Stomach (tissue), 9 donors: Measurements from ENCODE around the gene FNBP1L. TPM values are rescaled to one million over a fixed set of nuclear protein-coding genes. Genes with fewer than 3 reads are reported as not detected.
A peak's percentile ranks its signal among the peaks of the same experiment; 100 is the strongest.

Experiments
- DNase-seq, 2 donors: peaks; one replicate each; pipeline versions ENCODE4 v3.0.0 to v3.0.0-alpha.2; 2013 to 2019
- H3K27ac ChIP-seq, 5 donors: fragments of 200-600 bp in 4 of 5; sonication (generic) in 4 of 5; one replicate each; pipeline ENCODE4 v1.5.1; 2013 to 2019; ENCODE audit warnings: mild to moderate bottlenecking in 1 of 5, moderate library complexity in 1 of 5
- H3K27me3 ChIP-seq, 3 donors: fragments of 200-600 bp; sonication (generic); one replicate each; pipeline ENCODE4 v1.5.1; 2017 to 2019; ENCODE audit warnings: mixed run types in 1 of 3
- H3K36me3 ChIP-seq, 4 donors: fragments of 200-600 bp; sonication (generic); 1 replicate in 3 of 4; 2 replicates in 1 of 4; pipeline ENCODE4 v1.5.1; 2016 to 2019
- H3K4me1 ChIP-seq, 4 donors: fragments of 200-600 bp; sonication (generic); one replicate each; pipeline ENCODE4 v1.5.1; 2016 to 2019
- H3K4me3 ChIP-seq, 4 donors: fragments of 200-600 bp; sonication (generic) in 3 of 4; one replicate each; pipeline ENCODE4 v1.5.1; 2016 to 2019; ENCODE audit warnings: mild to moderate bottlenecking in 1 of 4
- H3K9me3 ChIP-seq, 4 donors: fragments of 200-600 bp; sonication (generic); one replicate each; pipeline ENCODE4 v1.5.1; 2016 to 2019
- EP300 ChIP-seq: sonication (generic); formaldehyde crosslinking; IDR thresholded peaks from one replicate; pipeline ENCODE4 v1.6.1; 2017; ENCODE audit warnings: antibody characterized with exemption
- POLR2A ChIP-seq, 4 donors: fragments of 450-650 bp; IDR thresholded peaks; one replicate each; pipeline ENCODE4 v1.6.1; 2016; ENCODE audit warnings: antibody characterized with exemption in 4 of 4, control low read depth in 2 of 4, mild to moderate bottlenecking in 1 of 4, moderate library complexity in 1 of 4
- POLR2AphosphoS5 ChIP-seq, 3 donors: sonication (generic); formaldehyde crosslinking; IDR thresholded peaks; one replicate each; pipeline ENCODE4 v1.6.1; 2016; ENCODE audit warnings: antibody characterized with exemption in 3 of 3
- WGBS, 5 donors: extraction: QIAGEN DNeasy Blood & Tissue Kit in 3 of 5; methylation state at CpG; one replicate each; pipeline versions ENCODE4 v1.1.5 to v1.1.7; 2013 to 2018; 5-methylcytosine and 5-hydroxymethylcytosine counted together
- intact Hi-C: fragments of 100-400 bp; cut with DNase I; formaldehyde crosslinking; loops from one replicate; pipeline ENCODE4 v1.15.1; 2023; ENCODE audit warnings: low total_unique reads
- polyA plus RNA-seq, 3 donors: library from polyadenylated mRNA; stranded (reverse); fragments of 200-250 nt; gene quantifications; one replicate each; pipeline ENCODE4 v1.2.3, GENCODE V29; 2013
- total RNA-seq, 5 donors: library from RNA; depleted of rRNA; stranded (reverse); fragments of >200 nt; gene quantifications; one replicate each; pipeline versions ENCODE4 v1.1.0 to v1.2.3, GENCODE V29; 2014 to 2016
- TF ChIP-seq, protein P1 (sequence below), 7 experiments: fragments of 450-650 bp in 4 of 7; fragments of 200-600 bp in 3 of 7; sonication (generic) in 3 of 7; IDR thresholded peaks; one replicate each; pipeline ENCODE4 v1.5.1; 2016 to 2019; ENCODE audit warnings: antibody characterized with exemption in 7 of 7, control low read depth in 2 of 7, mild to moderate bottlenecking in 1 of 7
- donor health status: healthy with polysubstance abuse.
- donor health status: Bipolar disorder and iron deficiency.
- donor health status: healthy.

FNBP1L gene
- total and polyA plus RNA-seq, 8 donors: 9.2 to 74.0 (median 29.2) TPM

DNA sequence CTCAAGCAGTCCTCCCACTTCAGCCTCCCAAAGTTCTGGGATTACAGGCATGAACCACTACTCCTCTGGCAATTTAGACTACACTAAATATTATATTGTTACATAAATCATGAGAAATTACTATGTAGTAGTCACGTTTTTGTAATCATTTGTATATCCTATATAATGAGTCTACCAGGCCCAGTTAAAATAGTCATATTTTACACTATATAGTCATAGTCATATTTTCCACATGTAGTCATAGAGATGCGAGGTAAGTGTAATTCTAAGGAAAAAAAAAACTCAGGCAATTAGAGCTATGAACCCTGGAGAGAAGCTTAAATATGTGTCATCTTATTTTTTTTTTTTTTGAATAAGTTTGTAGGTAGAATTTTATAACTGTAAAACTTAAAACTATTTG lies 90.0 kb downstream of the FNBP1L start:
- H3K27me3 ChIP-seq: no peaks in the 10 kb centered on the region
- TF ChIP-seq, protein P1, sequence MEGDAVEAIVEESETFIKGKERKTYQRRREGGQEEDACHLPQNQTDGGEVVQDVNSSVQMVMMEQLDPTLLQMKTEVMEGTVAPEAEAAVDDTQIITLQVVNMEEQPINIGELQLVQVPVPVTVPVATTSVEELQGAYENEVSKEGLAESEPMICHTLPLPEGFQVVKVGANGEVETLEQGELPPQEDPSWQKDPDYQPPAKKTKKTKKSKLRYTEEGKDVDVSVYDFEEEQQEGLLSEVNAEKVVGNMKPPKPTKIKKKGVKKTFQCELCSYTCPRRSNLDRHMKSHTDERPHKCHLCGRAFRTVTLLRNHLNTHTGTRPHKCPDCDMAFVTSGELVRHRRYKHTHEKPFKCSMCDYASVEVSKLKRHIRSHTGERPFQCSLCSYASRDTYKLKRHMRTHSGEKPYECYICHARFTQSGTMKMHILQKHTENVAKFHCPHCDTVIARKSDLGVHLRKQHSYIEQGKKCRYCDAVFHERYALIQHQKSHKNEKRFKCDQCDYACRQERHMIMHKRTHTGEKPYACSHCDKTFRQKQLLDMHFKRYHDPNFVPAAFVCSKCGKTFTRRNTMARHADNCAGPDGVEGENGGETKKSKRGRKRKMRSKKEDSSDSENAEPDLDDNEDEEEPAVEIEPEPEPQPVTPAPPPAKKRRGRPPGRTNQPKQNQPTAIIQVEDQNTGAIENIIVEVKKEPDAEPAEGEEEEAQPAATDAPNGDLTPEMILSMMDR (IDR thresholded peaks at IDR 0.05): no peak
- no peak for TF ChIP-seq POLR2AphosphoS5 (IDR thresholded peaks at IDR 0.05)
- no peak for TF ChIP-seq POLR2A (IDR thresholded peaks at IDR 0.05)
- TF ChIP-seq EP300: no peak
- WGBS, 5 donors: 61 to 81% (median 71%) methylated on average over 2 of the region's 2 CpGs
- peaks cover 0 to 3% (median 1%) of the 10 kb centered on the region in 4 donors for H3K36me3 ChIP-seq
- no peak overlapping the region for H3K27ac ChIP-seq
- no peaks in the 10 kb centered on the region for H3K4me1 ChIP-seq
- intact Hi-C loops: no loop called here
- DNase-seq: no peak
- no peak overlapping the region for H3K4me3 ChIP-seq
- no peaks in the 10 kb centered on the region for H3K9me3 ChIP-seq

DNA sequence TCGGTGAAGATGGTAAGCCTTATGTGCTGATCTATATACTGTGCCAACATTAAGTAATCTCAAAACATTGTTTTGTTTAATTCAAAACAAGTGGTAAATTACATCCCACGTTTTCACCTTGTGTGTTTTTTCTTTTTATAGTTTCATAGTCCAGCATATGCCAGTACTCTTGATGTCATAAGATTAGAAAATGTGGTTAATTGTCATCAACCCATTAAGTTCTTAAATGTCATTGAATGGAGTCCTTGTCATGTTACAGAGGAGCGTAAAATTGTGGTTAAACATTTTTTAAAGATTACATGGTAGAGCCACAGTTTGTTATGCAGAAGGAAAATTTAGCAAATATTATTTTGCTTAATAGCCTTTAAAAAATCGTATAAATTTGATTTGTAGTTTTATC lies 93.1 kb downstream of the FNBP1L start:
- Histone ChIP-seq H3K27ac (no peak overlapping the region), H3K27me3 (no peaks in the 10 kb centered on the region), H3K4me3 (no peak overlapping the region), H3K4me1 (no peaks in the 10 kb centered on the region), H3K9me3 (no peaks in the 10 kb centered on the region), H3K36me3 (peaks cover 0 to 8% (median 3%) of the 10 kb centered on the region in 4 donors)
- intact Hi-C loops: no loop called here
- TF ChIP-seq, protein P1 (IDR thresholded peaks at IDR 0.05): no peak
- TF ChIP-seq EP300 (no peak), POLR2AphosphoS5 (IDR thresholded peaks at IDR 0.05) (no peak), POLR2A (IDR thresholded peaks at IDR 0.05) (no peak)
- DNase-seq: no peak
- WGBS, 5 donors: 78 to 82% (median 82%) methylated on average over 4 of the region's 4 CpGs

DNA sequence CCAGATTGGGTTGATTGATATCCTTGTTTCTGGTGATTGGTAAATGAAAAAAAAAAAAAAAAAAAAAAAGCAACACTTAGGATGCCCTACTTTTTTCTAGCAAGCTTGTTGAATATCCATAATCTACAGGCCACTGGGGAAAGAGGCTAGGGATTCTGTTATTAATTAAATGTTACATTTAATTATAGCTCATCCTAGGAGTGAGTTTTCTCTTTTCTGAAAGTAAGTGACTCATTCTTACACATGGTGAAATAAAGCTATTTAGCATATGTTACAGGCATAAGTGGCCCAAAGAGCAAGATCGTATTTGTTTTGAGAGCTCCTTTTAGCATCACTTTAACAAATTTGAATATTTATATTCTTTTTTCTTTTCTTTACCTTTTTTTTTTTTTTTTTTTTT lies 94.5 kb downstream of the FNBP1L start:
- 93 to 100% (median 98%) methylated on average over 1 of the region's 1 CpG for WGBS, 5 donors
- TF ChIP-seq POLR2AphosphoS5 (IDR thresholded peaks at IDR 0.05): no peak
- no peak for TF ChIP-seq POLR2A (IDR thresholded peaks at IDR 0.05)
- TF ChIP-seq EP300: no peak
- TF ChIP-seq, protein P1 (IDR thresholded peaks at IDR 0.05): no peak
- no peaks in the 10 kb centered on the region for H3K9me3 ChIP-seq
- no peaks in the 10 kb centered on the region for H3K27me3 ChIP-seq
- intact Hi-C loops: no loop called here
- H3K4me3 ChIP-seq: no peak overlapping the region
- peaks cover 0 to 12% (median 4%) of the 10 kb centered on the region in 4 donors for H3K36me3 ChIP-seq
- no peak for DNase-seq
- H3K4me1 ChIP-seq: no peaks in the 10 kb centered on the region
- H3K27ac ChIP-seq: no peak overlapping the region

DNA sequence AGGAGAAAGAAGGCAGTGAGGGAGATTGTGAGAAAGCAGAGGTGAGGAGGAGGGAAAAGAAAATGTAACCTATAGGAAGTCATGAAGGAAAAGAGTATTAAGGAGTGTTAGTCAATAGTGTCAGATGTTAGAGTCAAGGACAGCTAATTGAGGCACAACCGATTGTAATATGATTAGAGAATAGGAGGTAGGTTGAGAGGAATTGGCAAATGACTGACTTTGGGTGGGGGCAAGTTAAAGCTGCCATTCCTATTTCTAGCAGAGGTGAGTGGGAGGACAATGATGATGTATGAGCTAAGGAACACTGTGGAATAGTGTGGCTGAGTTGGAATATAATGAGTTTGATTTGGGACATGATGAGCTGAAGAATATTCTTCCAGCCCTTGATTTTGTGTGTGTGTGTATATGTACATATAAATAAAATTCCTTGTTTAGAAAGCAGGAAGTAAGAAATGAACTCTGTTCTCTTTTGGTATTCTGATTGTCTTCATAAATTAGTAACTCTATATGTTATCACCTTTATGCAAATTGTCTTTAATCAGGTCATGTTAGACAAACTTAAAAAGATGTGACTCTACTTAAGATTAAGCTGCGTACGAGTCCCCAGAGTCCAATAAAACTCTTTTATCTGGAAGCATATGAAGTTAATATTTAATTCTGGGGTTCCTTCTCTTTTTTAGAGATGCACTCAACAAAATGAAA lies 98.4 kb downstream of the FNBP1L start:
- no peak for DNase-seq
- Histone ChIP-seq H3K4me1 (no peaks in the 10 kb centered on the region), H3K27ac (peak overlapping the region in 1 of 5 donors; percentile 11), H3K4me3 (no peak overlapping the region), H3K36me3 (peaks cover 9 to 46% (median 24%) of the 10 kb centered on the region in 4 donors), H3K27me3 (no peaks in the 10 kb centered on the region), H3K9me3 (no peaks in the 10 kb centered on the region)
- 52 to 66% (median 58%) methylated on average over 3 of the region's 3 CpGs for WGBS, 5 donors
- TF ChIP-seq EP300 (no peak), POLR2A (IDR thresholded peaks at IDR 0.05) (no peak), POLR2AphosphoS5 (IDR thresholded peaks at IDR 0.05) (no peak)
- TF ChIP-seq, protein P1 (IDR thresholded peaks at IDR 0.05): no peak
- intact Hi-C loops: no loop called here
